ENCODE results near the gene MICALL1.

MICALL1 gene

GRCh38 chr22:37985050-37985585 is 79.0 kb downstream of the MICALL1 start:
- no peak for DNase-seq

GRCh38 chr22:37985751-37986281 is 79.7 kb downstream of the MICALL1 start:
- DNase-seq = no peak

- no peak for DNase-seq
Observed at GRCh38 chr22:37986371-37986770, 80.3 kb downstream of the MICALL1 start.

DNA sequence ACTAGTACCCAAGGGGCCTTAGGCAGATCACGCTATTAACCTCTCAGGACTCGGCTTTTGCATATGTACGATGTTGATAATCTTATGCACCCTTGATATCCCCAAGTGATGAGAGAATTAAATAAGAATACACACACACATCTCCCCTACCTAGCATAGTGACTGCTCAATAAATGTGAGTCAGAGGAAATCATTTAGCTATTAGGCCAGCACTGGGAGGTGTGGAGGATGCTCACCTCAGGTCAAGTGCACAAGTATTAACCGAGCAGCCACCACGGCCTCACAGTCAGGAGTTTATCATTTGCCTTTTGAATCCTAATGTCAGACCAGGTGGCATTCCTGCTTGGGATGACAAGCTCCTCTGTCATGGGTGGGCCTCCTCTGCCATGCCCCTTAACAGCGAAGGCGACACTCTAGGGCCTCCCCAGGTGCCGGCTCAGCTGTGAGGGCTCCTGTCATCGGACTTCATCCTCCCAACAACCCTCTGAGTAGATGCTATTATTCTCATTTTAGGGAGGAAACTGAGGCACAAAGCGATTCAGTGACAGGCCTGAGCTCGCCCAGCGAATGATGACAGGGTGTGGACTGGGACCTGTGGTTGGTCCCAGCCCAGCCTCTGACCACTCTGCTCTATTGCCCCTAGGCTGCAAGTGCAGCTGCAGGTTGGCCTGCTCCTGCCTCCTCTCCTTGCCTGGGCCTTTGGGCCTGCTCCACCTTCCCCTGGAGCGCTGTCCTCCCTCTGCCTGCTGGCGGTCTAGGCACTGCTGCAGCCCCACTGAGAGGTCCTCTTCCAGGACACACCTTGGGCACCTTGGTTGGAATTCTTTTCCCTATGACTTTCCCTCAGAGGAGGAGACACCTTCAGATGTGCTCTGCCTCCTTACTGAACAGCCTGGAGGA is 83.3 kb downstream of the MICALL1 start:
- no peak for DNase-seq

DNA sequence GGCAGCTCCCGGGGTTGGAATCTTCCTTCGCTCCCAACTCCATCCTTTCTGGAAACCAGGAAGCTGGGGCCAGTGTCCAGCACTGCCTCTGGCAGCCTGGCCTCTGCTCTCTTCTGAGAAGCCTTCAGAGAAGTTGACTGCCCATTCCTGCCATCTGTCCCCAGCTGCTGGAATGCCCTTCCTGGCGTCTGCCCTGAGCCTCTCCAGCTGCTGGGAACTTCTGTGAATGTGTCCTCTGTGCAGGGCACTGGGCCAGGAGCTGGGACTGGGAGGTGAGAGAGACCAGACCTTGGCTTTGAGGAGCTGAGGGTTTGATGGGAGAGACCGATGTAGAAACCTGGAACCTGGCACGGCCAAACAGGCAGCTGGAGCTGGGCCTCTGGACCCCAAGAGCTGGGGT is 84.2 kb downstream of the MICALL1 start:
- DNase-seq = no peak

DNA sequence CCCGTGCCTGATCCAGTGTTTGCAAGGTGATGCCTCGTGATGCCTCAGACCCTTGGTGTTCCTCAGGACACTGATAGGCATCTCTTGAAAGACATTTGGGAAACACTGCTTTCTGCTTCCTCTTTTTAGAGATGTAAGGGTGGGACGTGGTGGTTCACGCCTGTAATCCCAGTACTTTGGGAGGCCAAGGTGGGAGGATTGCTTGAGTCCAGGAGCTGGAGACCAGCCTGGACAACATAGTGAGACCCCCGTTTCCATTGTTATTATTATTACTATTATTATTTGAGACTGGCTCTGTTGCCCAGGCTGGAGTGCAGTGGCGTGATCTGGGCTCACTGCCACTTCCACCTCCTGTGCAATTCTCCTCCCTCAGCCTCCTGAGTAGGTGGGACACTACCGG is 84.8 kb downstream of the MICALL1 start:
- DNase-seq = no peak

GRCh38 chr22:37991731-37992442 is 85.8 kb downstream of the MICALL1 start:
- no peak for DNase-seq
